Suppressor macrophage (primary cell): ENCODE measurements around the gene PTPRF.
"Not testable (repeated sequence)": the region's sequence is repeated elsewhere in the genome, so short reads cannot be mapped to it uniquely, and the experiment has no call there.

Source experiments
- DNase-seq, 4 experiments: peaks; one replicate each; pipeline ENCODE4 v3.0.0-alpha.2; 2020 to 2022

PTPRF gene

DNA sequence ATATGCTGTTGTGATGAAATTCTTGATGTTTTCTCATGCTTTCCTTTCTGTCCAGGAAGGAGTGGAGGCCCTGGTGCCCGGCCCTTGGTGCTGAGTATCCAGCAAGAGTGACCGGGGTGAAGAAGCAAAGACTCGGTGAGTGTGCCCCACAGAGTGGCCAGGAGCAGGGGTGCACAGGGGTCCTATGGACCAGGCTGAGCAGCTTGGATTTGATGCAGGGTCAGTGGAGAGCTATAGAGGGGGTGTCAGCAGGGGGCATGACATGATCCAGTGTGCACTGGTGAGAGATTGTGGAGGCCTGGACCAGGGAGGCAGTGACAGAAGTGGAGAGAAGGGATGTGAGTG lies 7.4 kb downstream of the PTPRF start:
- no peak for DNase-seq

GRCh38 chr1:43538969-43539368 lies 8.3 kb downstream of the PTPRF start:
- no peak for DNase-seq

- no peak for DNase-seq
Observed at GRCh38 chr1:43539726-43540434, 9.2 kb downstream of the PTPRF start.

DNA sequence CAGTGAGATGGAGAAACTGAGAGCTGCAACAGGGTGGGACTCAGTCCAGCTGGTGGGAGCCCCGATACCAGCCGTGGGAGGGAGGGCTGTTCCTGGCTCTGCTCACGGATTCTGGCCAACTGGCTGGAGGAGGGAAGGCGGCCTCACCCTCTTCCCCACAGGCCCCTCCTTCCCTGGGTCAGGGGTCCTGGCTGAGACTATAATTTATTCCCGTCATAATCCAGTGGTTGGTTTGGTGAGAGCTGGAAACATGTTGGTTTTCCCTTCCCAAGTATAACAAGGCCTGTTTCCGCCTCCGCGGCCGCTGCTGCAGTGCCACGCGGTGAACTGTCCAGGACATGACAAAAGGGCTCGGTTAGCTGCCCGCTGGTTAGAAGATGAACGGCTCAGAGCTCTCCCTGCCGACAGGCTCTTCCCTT lies 10.0 kb downstream of the PTPRF start:
- no peak for DNase-seq

GRCh38 chr1:43541141-43541540 lies 10.5 kb downstream of the PTPRF start:
- no peak for DNase-seq

DNA sequence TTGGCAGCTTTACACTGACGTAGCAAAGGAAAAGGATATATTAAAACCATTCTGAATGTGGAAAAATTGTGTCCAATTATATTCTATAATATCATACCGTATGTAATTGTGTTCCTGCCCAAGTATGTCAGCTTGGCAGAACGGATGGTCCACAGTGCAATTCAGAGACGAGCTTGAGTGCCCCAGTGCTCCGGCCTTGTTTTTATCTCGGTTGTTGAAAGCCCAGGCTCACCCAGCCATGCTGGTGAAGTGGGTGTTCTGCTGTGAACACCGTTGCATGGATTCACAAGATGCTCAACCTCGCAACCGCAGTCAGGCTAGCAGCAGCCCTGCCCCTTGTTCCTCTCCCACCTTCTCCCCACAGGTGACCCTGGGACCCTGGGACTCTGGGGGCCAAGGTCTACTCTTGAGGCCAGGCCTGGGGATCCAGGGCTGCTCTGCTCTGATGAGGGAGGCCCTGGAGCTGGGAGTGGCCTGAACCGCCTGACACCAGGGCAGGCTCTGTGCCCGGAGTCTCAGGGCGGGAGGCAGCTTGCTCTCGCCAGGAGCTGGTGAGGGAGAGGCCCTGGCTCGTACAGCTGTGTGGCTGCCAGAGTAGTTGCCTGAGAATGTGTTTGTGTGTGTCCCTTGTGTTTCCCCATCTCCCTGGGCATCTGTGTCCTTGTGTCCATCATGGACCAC lies 11.2 kb downstream of the PTPRF start:
- DNase-seq = no peak

GRCh38 chr1:43542527-43543458 lies 12.1 kb downstream of the PTPRF start:
- DNase-seq = no peak

- DNase-seq = no peak
Observed at GRCh38 chr1:43543567-43543966, 12.9 kb downstream of the PTPRF start.

DNA sequence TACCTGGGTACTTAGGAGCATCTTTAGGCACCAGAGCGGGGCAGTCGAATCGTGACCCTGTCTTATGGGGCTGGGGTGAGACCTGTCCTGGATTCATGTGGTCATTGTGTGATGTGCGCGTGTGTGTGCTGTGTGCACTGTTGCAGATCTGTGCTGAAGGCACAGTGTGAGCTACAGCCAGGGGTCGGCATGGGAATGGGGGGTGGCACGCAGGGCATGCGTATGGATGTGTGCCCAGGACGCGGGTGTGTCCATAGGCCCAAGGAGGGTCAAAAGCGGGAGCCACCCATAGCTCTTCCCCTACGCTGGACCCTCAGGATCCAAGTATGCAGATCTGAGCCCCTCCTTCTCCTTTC lies 14.6 kb downstream of the PTPRF start:
- no peak for DNase-seq

DNA sequence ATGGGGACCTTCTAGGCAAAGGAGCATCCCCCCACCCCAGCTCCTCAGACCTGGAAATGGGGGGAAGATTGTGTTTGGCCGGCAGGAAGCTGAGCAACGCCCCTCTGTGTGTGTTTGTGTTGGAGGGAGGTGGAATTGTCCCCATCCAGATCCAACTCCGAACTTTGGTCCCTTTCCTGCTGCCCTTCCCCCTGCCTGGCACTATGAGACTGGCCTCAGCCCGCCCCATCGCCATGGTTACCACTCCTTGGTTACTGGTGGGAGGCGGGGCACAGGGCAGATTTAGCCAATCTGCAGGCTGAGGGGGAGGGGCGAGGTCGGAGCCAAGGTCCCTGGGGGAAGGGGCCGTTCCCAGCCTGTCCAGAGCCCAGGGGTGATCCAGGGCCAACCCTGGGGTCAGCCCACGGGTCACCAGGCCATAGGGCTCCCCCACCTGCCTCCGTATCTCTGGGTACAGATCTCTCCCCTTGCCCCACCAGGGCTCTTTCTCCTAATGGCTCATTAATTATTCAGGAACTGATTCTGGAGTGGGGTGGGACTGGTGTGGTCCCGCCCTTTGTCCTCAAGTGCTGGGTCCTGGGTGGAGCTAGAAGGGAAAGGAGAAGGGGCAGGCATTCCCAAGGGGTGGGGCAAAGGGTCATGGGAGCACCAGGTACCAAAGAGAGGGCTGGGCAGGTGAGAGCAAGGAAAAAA lies 15.2 kb downstream of the PTPRF start:
- peak in 1 of 4 experiments; percentile 17 for DNase-seq

GRCh38 chr1:43546388-43547100 lies 15.9 kb downstream of the PTPRF start:
- DNase-seq = no peak

GRCh38 chr1:43547538-43548072 lies 16.9 kb downstream of the PTPRF start:
- DNase-seq = no peak

GRCh38 chr1:43548285-43549271 lies 17.9 kb downstream of the PTPRF start:
- DNase-seq = no peak

DNA sequence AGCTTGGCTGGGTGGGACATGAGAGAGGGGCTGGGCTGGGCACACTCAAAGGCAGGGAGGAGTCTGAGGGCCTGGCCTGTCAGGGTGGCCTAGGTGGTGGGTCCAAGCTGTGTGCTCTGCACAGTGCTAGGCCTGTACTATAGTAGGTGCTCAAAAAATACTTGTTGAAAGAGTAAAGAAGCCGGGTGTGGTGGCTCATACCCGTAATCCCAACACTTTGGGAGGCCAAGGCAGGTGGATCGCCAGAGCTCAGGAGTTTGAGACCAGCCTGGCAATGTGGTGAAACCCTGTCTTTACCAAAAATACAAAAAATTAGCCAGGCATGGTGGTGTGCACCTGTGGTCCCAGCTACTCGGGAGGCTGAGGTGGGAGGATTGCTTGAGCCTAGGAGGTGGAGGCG lies 18.7 kb downstream of the PTPRF start:
- not testable (repeated sequence) for DNase-seq

DNA sequence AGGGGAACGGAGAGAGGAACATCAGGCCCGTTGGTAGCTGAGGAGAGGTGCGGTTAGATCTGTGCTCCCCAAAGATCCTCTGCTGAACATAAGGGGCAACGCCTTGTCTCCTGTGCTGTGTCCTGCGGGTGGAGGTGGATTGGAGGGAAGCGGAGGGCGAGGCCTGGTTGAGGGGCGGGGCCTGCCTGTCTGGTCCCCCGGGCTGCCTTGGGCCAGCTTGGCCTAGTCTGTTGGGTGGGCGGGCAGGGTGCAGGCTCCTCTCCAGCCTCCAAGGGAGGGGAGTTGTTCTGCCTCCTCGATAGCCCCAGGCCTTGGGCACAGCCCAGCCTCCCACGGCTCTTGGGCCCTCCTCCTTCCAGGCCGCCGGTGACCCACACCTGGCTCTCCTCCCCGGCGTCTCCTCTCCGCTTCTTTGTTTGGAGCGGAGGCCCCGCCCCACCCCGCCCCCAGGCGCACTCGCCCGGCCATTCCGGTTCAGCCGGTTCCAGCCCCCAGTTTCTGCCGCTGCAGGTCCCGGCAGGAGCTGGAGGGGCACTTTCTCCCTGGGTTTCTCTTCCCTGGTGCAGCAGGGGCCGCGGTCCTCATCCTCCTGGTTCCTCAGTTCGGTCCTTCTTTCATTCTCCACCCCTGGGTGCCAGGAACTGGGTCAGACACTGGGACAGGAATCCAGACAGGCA lies 19.4 kb downstream of the PTPRF start:
- DNase-seq = peak in 2 of 4 experiments; percentile 36 to 48

DNA sequence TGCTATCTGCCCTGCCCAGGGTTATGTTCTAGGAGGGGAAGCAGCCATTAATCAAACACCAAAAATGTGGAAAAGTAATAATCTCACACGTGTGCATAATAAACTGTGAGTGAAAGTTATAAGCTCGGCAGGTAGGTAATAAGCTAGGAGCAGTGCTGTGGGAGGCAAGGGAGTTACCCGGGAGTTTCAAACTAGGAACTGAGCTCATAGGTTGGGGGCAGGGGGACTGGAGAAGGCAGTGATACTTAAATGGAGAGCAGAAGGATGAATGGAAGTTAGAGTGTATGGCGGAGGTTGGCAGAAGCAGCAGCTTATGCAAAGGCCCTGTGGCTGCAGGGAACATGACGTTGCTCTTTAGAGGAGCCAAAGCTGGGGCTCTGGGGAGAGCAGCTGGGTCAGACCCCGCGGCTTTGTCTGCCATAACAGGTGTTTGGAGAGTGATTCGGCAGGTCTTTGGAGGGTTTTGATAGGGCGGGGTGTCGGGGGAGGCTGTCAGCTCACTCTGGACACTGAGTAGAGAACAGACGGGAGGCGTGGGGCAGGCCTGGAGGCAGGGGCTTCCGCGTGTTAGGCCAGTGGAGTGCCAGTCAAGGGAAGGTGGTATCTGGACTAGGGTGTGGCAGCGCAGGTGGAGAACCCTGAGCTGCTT lies 20.0 kb downstream of the PTPRF start:
- DNase-seq = no peak

DNA sequence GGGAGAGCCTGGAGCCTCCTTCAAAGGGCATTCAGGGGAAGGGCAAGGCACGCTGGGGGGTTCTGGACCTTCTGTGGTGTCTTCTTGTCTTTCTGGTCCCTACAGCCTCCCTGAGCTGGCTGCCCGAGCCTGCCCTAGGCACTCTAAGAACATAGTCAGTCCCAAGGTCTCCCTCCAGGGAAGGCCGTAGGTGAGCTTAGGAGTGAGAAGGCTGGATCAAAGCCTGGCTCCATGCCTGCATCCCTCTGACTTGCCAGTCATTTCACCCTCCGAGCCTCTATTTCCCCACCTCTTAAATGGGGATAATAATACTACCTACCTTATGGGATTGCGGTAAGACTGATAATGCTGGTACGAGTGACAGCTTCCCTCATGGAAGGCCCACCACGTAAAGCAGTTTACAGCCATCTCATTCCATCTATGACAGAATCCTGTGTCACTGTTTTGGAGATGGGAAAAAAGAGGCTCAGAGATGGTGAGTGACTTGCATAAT lies 20.8 kb downstream of the PTPRF start:
- no peak for DNase-seq

DNA sequence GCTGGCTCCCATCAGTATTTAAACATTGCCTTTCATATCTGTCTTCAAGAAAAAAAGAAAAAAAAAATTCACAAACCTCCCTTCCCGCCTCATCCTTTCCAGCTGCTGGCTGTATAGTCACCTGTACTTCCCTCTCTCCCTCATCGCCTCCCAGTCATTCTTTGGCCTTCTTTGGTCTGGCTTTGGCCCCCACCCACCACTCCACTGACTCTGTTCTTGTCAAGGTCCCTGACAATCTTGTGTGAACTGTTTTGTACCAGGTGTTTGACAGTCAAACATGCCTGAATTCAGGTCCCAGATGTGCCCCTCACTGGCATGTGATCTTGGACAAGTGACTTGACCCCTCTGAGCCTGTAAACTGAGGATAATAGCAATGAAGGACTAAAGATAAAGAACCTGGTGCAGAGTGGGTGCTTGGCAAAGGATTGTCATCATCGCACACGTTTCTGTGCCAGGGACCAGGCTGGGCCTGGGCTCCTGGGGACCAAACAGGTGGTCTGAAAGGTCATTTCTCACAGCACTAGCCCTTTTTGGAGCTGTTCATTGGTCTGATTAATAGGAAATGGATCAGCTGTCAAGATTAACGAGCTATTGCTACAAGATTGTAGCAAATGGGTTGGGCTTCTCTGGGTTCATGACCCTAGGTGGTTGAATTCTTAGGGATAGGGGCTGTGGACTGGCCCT lies 21.5 kb downstream of the PTPRF start:
- DNase-seq = no peak

GRCh38 chr1:43552813-43553212 lies 22.1 kb downstream of the PTPRF start:
- DNase-seq = no peak
